Pericardium fibroblast (primary cell): ENCODE measurements around the gene OR4C5. TPM values are rescaled to one million over a fixed set of nuclear protein-coding genes. Genes with fewer than 3 reads are reported as not detected.

Experiments
- total RNA-seq: library from RNA; depleted of rRNA; stranded (reverse); fragments of >200 nt; gene quantifications from 2 replicates; pipeline ENCODE4 v1.2.3, GENCODE V29; 2015

OR4C5 gene
- not detected in 2 replicates for total RNA-seq

DNA sequence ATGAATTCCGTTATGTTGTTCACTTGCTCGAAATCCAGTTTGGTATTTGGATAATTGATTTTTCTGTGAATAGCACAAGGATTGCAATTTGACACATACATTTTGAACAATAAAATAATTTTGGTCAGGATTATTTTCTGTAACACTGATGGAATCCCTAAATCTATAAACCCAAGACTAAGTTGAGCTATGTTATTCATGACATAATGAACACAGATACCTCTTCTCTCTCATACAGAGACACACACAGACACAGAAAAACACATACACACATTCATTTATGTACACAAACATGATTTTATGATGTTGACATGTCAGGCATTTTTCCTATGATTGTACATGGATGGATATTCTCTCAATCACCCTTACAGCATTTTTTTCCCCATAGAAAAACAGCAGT, at the start of gene OR4C5:
TSS of gene OR4C5 (minus strand) at position 101 of the 400 bp plus-strand sequence. CDS start at position 101, 0 bp downstream.

DNA sequence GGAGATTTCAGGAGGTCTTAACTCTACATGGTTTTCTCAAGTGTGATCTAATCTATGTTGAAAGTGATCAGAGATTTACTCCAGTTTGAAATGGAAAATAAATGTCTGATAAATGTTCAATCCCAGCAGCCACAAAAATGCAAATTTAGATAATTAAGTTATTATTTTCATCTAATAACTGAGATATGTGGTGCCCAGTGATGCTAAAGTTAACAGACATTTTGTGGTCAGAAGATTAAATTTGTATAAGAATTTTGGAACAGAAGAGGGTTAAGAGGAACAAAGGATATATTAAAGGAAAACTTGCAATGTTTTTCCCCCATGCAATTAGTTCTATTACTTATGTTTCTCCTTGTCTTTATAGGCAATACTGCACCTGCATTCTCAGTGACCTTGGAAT, 41.6 kb downstream of the OR4C5 start, which contains the start of gene OR4C3:
TSS of gene OR4C3 (plus strand) at position 301 of the 400 bp plus-strand sequence. CDS start 102 bp downstream, outside the sequence.

Other genes with a start within 250 kb of the OR4C5 start
- gene OR4B1, start 149.7 kb downstream of the OR4C5 start, total RNA-seq = not detected in 2 replicates
- not detected in 2 replicates for gene OR4X2, start 121.4 kb downstream of the OR4C5 start, total RNA-seq
- not detected in 2 replicates for gene OR4X1, start 102.6 kb downstream of the OR4C5 start, total RNA-seq
- gene OR4S1, start 60.2 kb downstream of the OR4C5 start, total RNA-seq = not detected in 2 replicates
- gene OR4C3, start 41.5 kb downstream of the OR4C5 start, total RNA-seq = not detected in 2 replicates
- gene OR4A47, start 122.3 kb upstream of the OR4C5 start, total RNA-seq = not detected in 2 replicates